CD4-positive, alpha-beta T cell treated with Interleukin-10 for 1 hour (primary cell): ENCODE data around the gene OXA1L.
"Not testable (repeated sequence)": the region's sequence is repeated elsewhere in the genome, so short reads cannot be mapped to it uniquely, and the experiment has no call there.

Experiments used
- DNase-seq: peaks from one replicate; pipeline ENCODE4 v3.0.0-alpha.2; 2020

The OXA1L gene

DNA sequence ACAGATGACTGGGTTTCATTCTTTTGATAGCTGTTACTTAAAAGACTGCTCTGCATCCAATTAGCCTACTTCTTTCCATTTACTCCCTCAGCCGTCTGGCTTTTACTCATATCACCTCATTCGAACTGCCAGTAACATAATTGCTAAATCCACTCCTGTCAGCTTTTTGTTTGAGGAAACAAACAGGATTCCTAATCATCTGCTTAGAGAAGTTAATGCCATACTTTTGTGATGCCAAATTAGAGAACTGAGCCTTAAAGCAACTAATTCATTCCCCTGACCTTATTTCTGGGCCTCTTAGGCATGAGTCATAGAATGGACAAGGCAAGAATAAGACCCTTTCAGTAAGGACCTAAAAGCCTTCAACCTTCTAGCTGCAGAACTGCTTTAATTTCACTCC is 2.9 kb downstream of the OXA1L start:
- DNase-seq: no peak

DNA sequence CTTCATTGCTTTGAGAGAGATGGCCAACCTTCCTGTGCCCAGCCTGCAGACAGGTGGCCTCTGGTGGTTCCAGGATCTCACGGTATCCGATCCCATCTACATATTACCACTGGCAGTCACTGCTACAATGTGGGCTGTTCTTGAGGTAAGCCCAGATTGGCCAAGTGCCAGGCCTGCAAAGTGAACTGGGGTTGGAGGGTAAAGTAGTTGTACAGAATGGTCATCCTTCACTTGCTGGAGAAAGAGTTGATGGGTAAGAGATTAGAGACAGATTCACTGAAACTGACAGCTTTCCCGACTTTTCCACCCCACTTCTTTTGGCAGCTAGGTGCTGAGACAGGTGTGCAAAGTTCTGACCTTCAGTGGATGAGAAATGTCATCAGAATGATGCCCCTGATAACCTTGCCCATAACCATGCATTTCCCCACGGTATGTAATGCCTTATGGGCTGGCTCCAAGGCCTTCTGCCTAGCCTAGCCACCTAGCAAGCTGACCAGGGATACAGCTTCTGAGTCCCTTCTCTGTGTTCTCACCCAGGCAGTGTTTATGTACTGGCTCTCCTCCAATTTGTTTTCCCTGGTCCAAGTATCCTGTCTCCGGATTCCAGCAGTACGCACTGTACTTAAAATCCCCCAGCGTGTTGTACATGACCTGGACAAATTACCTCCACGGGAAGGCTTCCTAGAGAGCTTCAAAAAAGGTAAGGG is 4.1 kb downstream of the OXA1L start:
- no peak for DNase-seq

DNA sequence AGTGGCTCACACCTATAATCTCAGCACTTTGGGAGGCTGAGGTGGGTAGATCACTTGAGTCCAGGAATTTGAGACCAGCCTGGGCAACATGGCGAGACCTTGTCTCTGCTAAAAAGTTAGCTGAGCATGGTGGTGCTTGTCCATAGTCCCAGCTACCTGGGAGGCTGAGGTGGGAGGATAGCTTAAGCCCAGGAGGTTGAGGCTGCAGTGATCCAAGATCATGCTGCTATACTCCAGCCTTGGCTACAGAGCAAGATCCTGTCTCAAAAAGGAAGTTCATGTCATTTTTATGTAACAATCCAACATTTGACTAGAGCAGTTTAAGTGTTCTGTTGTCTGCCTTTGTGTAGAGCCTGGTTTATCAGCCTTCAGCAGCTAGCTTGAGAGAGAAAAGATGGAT is 6.2 kb downstream of the OXA1L start:
- no peak for DNase-seq

DNA sequence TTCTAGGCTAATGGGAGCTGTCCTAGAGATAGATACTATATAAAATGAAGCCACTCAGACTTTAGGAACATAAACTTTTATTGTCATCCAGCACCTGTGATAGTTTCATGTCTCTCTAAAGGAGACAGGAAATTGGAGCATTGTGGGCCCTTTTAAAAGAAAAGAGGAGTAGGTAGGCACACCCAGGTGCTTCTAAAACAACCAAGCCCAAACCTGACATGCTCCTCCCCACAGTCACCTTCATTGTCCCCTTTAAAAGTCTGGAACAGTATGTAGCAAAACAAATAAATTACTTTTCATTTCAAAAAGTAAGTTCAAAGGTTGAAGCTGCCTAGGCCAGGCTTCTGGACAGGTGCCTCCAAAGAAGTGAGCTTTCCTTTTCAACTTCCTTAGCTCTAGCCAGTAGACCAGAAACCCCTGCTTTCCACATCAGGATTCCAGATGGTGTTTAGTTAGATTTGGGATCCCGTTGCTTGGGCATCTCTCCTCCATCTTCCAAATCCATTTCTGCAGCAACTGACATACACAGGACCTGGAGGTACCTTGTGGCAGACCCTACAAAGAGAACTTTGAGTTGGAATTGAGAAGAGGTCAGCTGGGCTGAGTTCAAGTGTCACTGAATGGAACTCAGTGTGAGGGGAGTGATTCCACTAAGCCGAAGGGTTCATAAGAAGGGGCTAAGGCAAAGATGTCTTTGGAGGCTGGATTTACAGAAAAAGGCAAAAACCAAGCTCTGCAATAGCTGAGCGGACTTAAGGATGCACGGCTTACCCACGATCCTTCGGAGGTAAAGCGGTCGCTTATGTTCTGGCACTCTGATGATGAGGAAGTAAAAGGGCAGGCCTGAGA is 6.9 kb downstream of the OXA1L start:
- no peak for DNase-seq

DNA sequence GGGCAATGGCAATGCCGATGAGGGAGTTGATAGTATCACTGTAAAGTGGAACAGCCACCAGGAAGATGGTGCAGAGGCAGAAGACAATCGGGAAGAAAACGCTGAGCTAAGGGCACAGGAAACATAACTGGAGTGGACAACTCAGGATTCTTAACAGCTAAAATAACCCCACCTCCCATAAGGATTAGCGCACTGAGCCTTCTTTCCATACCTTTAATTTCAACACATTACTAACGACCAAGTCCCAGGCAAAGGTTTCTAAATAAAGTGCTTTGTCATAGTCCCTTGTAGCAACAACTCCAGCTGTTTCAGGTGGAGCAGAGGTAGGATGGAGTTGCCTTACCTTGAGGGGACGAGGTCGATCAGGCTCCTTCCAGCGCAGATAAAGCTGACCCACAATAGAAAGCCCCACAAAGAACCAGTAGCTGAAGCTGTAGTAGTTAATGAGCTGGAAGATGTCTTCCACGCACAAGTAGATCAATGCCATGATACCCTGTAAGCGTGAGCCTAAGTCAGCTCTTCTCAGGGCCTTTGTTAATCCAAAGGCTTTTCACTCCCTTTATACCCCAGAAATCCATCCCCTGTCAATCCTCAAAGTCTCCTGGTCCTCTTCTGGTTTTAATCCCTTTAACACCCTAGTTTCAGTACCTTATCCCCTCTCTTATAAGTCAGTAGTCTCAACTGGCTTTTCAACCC is 7.7 kb downstream of the OXA1L start:
- no peak for DNase-seq

DNA sequence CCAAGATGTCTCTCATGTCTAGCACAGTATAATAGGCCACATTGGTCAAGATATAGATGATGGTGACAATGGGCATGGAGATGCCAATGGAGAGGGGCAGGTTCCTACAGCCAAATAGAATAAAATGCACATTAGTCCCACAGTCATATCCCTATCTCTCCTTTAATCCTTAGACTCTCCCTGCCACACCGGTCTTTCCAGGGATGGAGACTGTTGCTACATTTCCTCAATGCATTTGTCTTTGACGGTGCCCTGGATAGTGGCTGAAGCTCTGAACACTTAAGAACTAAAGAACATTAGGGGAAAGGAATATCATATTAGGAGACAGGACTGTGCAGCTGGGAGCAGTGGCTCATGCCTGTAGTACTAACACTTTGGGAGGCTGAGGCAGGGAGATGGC is 9.7 kb downstream of the OXA1L start:
- DNase-seq: no peak

DNA sequence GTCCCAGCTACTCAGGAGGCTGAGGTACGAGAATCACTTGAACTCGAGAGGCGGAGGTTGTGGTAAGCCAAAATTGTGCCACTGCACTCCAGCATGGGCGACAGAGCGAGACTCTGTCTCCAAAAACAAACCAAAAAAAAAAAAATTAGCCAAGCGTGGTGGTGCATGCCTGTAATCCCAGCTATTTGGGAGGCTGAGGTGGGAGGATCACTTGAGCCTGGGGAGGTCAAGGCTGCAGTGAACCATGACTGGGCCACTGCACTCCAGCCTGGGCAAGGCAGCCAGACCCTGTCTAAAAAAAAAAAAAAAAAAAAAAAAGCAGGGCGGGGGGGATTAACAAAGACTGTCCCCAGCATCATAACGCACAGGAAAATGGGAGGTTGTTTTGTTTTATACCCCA is 10.4 kb downstream of the OXA1L start:
- DNase-seq: not testable (repeated sequence)

DNA sequence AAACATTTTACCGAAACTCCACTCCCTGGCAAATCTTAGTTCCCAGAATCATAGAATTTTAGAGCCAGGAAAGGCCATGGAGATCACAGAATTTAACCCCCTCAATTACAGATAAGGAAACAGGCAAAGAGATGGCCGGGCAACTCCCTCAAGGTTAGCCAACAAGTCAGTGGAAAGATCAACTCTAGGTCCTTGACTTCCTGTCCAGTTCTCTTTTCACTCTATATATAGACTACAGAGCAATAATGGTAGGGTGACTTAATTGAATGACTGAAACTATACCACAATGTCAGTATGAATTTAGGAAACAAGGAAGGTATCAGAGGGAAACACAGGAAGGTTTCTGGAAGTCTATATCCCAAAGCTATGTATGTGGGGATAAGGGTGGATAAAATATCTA is 11.6 kb downstream of the OXA1L start:
- DNase-seq: no peak

DNA sequence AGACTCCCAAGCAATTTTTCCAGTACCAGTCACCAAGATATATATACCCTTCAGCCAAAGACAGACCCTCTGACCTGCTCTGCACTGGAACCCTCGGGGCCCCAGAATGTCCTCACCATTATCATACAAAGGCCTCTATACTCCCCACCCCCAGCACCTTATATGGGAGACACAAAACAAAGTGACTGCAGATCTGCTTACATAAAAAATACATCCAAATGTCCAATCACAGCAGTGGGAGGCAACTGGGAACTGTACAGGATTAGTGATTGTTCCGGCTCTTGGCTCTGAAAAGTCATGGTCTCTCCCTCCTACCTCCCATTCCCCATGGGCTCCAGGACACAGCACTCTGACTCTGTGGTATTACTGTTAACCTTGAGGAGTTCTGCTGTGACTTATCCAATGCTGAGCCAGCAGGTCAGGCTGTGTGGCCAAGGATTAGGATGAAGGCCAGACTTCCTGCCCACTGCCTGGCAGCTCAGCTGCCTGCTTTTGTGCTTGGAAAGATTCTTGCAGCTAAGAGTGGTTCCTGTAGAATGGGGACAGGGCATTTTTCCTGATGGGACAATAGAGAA is 13.7 kb downstream of the OXA1L start:
- no peak for DNase-seq

DNA sequence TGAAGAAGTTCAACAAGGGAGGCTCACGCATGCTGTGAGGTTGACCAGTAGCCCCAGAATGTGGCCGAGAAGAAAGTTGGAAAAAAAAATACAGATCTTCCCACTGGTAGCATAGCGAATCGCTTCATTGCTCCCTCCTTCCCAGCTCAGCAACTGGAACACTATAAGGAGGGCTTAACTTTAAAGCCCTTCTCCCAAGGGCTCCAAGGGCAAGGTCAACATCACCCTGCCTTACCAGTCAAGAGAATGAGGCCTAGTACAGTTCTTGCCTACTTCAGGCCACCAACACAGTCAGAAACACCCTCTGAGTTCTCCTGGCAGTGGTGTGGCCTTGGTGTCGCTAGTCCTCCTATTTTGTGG is 14.4 kb downstream of the OXA1L start:
- no peak for DNase-seq

DNA sequence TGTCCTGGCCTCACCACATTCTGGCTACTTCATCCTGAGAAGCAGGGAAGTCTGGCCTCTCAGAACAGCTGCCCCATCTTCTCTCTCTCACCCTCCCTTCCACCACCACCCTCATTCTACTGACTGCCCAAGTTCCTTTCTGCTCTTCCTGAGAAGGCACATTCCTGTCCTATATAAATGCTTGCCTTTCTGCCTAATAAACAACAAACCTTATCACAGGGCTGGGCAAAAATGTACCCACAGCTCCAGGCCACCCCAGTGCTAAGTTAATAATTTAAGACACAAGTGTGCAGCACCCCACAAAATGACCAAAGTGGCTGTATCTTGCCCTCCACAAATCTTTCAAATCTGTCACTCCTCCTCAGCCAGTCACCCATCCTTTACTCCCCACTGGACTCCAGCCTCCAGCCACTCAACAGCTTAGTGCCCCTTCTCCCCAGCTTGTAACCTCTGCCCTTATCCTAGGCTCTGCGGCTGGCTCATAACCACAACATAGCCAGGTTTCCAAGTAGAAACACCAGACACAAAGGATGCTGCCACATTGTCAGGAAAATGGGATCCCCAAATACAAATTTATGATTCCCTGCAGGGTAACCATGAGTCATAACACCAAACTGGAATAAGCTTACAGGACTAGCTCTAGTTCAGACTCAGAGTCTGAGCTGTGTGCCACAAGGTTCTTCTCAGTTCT is 15.0 kb downstream of the OXA1L start:
- no peak for DNase-seq

DNA sequence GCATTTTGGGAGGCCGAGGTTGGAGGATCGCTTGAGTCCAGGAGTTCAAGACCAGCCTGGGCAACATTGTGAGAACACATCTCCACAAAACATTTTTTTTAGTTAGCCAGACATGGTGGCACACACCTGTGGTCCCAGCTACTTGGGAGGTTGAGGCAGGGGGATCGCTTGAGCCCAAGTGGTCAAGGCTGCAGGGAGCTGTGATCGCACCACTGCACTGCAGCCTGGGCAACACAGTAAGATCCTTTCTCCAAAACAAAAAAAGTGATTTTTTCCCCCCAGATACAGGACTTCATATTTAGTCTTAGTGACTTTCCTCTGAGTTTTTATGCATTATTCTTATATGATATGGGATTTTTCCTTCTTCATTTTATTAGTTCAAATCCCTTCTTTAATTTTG is 20.2 kb downstream of the OXA1L start:
- DNase-seq: no peak

DNA sequence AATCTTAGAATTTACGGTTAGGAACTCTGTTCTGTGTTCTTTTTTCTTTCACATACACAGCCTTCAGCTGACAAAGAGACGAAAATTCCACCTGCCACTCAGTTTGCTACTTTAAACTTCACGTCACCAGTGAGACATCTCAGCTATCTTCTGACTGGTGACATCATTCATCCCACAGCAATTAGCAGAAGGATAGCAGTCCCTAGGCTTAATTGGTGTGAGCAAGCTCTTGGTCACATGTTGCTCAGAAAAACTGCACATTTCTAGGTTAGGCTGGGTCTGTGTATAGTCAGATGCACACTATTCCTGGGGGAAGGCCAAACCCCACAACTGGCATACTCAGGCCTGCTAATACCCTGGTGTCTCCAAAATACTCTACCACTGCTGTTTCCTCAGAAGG is 24.8 kb downstream of the OXA1L start:
- DNase-seq: no peak

DNA sequence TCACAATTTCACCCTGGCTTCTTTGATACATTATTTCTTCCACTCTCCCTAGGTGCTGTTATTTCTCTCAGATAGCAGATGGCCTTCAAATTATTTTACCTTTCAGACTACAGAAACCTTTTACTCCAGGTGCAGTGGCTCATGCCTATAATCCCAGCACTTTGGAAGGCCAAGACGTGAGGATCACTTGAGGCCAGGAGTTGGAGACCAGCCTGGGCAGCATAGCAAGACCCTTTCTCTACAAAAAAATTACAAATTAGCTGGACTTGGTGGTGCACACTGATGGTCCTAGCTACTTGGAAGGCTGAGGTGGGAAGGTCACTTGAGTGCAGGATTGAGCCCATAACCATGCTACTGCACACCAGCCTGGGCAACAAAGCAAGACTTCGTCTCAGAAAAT is 25.7 kb downstream of the OXA1L start:
- no peak for DNase-seq

DNA sequence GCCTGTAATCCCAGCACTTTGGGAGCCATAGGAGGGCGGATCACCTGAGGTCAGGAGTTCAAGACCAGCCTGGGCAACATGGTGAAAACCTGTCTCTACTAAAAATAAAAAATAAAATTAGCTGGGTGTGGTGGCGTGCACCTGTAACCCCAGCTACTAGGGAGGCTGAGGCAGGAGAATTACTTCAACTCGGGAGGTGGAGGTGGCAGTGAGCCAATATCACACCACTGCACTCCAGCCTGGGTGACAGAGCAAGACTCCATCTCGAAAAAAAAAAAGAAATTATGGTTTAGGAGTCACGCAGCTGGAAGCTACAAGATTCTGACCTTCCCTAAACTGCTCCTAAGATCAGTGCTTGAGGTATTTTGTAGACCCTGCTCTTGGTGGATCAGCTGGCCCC is 27.1 kb downstream of the OXA1L start:
- not testable (repeated sequence) for DNase-seq

DNA sequence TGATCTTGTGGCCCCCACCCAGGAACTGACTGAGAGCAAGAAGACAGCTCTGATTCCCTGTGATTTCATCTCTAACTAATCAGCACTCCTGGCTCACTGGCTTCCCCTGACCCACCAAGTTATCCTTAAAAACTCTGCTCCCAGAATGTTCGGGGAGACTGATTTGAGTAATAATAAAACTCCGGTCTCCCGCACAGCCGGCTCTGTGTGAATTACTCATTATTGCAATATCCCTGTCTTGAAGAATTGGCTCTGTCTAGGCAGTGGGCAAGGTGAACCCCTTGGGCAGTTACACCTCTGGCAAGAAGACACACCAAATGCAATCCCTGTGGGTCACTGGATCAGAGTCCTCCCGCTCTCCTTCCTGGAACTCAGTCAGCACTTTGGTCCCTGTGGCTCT is 27.5 kb downstream of the OXA1L start:
- no peak for DNase-seq

DNA sequence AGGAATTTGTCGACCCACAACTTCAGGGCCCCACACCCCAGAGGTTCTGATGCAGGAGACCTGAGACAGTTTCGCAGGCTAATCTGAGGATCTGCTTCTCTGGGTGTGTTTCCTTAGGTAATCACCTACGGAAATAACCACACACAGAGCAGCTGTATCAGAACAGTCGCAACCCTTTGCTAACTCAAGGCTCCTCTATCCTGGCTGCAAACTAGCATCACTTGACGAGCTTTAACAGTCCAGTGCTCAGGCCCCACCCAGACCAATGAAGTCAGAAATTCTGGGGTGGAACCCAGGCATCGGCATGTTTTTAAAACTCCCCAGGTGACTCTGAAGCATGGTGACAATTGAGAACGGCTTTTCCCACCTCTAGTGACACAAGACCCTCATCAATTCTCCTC is 28.1 kb downstream of the OXA1L start:
- DNase-seq: no peak

DNA sequence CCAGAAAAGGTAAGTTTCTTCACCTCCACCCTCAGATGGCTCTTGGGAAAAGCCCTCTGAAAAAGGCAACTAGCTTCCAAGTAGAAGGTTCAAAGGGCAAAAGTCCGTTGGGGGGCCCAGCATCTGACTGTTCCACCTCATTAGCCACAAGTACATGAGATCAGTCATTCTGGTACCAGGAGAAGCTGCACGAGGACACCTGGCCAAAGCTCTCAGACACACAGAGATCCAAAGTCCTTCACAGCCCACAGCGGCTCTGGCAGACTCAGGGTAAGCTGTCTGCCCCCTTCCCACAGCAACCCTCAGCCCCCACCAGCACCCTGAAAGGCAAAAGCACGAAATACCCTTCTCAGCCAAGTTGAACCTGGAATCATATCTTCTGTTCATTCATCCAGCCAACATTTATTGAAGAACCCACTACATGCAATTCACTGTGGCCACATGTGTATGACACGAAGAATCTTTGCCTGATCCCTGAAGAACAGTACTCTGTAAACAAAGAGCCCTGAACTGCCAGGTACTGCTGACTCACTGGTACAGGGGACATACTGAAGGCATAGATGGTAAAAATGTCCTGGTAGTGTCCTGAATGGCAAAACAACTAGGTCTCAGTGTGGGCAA is 29.7 kb downstream of the OXA1L start:
- no peak for DNase-seq

DNA sequence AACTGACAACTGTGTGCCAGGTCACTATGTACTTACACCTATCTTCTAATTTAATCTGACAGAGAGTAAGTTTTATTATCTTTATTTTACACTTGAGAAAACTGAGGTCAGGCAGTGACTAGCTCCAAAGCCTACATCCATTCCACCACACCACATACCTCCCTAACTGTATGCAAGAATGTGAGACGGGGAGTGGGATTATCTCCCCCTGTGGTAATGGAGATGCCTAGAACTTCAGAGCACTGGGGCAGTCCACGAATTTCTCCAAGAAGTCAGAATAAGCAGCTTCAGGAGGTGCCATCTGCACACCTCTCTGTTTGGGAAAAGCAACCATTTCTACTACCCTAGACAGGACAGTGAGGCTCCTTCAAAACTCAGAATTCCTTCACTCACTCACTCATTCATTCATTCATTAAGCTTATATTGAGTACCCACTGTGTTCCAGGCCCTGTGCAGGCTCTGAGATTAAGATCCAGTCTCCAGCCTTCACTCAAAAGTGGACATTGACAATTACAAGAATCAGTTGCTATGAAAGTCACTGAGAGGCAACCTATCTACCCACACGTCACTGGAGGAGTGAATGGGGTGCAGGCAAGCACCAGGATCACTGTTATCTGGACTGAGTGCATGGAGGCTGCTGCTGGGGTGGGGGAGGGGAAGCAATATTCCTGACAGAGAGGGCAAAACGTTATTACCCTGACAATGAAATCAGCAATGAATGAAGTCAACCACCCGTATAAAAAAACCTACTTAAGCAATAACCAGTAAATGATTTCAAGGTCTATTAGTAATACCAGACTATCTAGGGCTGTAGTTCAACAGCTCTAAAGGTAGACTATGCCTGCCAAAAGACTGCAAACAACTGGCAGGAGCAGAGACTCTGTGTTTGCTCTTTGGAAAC is 30.8 kb downstream of the OXA1L start:
- no peak for DNase-seq

DNA sequence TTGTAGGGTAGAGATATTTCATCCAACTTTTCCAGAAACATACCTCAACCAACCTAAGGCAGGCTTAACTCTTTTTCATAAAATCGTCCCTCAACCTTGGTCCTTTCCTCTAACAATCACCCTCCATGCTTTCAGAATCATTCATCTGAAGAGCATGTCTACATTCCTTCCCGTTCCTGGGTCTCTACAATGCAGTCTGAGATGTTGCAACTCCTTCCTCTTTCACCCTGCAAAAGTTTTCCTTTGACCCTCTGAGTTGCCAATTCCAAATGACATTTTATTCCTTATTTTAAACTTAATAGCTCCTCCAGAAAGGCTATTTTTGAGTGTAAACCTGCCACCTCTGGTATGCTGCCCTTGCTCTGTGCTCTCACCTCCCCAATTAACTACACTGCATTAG is 32.0 kb downstream of the OXA1L start:
- no peak for DNase-seq

DNA sequence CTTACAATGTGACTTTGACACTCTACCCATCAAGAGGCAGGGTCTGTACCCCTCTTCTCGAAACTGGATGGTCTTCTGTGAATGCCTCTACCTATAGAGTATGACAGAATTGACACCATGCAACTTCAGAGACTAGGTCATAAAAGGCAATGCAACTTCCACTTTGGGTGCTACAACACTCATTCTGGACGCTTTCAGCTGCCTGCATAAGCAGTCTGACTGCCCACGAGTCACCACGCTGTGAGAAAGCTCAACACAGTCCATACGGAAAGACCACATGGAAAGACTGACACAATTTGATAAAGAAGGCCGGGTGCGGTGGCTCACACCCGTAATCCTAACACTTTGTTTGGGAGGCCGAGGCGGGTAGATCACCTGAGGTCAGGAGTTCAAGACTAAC is 33.9 kb downstream of the OXA1L start:
- no peak for DNase-seq

DNA sequence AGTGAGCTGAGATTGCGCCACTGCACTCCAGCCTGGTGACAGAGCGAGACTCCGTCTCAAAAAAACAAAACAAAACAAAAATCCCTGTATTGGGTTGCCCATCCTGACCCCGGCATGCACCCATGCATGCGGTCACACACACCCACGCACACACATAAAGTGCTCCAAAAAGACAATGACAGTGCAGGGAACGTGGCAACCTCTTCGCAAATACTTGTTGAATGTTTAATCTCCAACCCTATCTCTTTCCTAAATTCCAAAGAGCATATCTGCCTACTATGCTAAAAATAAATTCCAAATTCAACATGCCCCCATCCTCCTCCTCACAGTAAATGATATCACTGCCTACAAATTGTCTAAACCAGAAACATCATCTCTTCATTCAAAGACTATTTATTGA is 35.2 kb downstream of the OXA1L start:
- no peak for DNase-seq
